ENCODE data around the gene WNT2B. TPM values are rescaled to one million over a fixed set of nuclear protein-coding genes. Genes with fewer than 3 reads are reported as not detected.

Gene WNT2B
- total and polyA plus RNA-seq, 2 of the 8 experiments (the other 6 are each of a cell fraction or from before 2014, with no cell fraction given) = 0.33 to 2.0 TPM

DNA sequence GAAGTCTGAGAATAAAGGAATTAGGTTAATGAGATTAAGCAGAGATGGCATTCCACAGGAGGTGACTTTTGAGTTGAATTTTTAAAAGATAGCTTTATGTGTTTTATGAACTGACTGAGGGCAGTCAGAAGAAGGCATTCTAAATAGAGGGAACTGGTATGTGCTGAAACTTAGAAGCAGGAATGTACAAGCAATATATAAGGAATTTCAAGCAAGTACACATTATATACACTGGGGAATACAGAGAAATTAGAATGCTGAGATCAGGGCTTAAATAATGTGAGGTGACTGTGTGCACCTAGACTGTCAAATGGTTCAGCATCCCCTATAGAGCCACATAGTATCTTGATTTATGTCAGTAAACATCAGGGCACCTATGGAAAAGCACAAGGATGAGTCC lies 19.3 kb downstream of the WNT2B start:
- FAIRE-seq = no peak
- H3K9ac ChIP-seq (replicated peaks in 1 of 4; ENCODE audit: extremely low read depth in 1 of 4, low read depth in 3 of 4, low read length in 3 of 4) = no peak overlapping the region
- H3K23ac ChIP-seq (ENCODE audit: insufficient read length) = no peak overlapping the region
- TF ChIP-seq HDAC6 (IDR thresholded peaks at IDR 0.05; ENCODE audit: low read depth, low read length) = no peak
- no peak for TF ChIP-seq ZNF274 (IDR thresholded peaks at IDR 0.05; ENCODE audit: borderline replicate concordance, extremely low read depth, low read length)
- no peak for TF ChIP-seq TEAD4 (IDR thresholded peaks at IDR 0.05; ENCODE audit: low read depth, low read length)
- TF ChIP-seq JUN (IDR thresholded peaks at IDR 0.05; ENCODE audit: low read depth, low read length) = no peak
- TF ChIP-seq SIN3A (conservative IDR thresholded peaks at IDR 0.05 in 1 of 2, IDR thresholded peaks at IDR 0.05 in 1 of 2; ENCODE audit: low read depth in 1 of 2, low read length in 2 of 2) = no peak
- TF ChIP-seq EZH2 (IDR thresholded peaks at IDR 0.05; ENCODE audit: low read depth, low read length, severe bottlenecking) = no peak
- no peak for TF ChIP-seq RFX5 (IDR thresholded peaks at IDR 0.05; ENCODE audit: borderline replicate concordance, low read depth, low read length)
- no peak for TF ChIP-seq SUZ12 (IDR thresholded peaks at IDR 0.05; ENCODE audit: low read length)
- TF ChIP-seq RBBP5 (IDR thresholded peaks at IDR 0.05; ENCODE audit: borderline replicate concordance, low read depth, low read length) = no peak
- TF ChIP-seq CREB1 (IDR thresholded peaks at IDR 0.05) = no peak
- TF ChIP-seq NANOG (IDR thresholded peaks at IDR 0.05; ENCODE audit: insufficient read depth, low read depth, low read length, poor library complexity, severe bottlenecking) = no peak
- TF ChIP-seq GABPA (IDR thresholded peaks at IDR 0.05; ENCODE audit: borderline replicate concordance, insufficient read depth, low read length) = no peak
- TF ChIP-seq MAX (IDR thresholded peaks at IDR 0.05) = no peak

More for the DNA sequence above, 19.3 kb downstream of the WNT2B start:
- H3K27ac ChIP-seq (ENCODE audit: low read depth, low read length) = no peak overlapping the region
- no peak overlapping the region for H2BK20ac ChIP-seq (ENCODE audit: low read length)
- no peaks in the 10 kb centered on the region for H3K79me2 ChIP-seq (ENCODE audit: control insufficient read depth in 1 of 2, insufficient read depth in 2 of 2, low read length in 2 of 2)
- H3K79me1 ChIP-seq (ENCODE audit: low read depth, low read length) = no peaks in the 10 kb centered on the region
- ChIA-PET CTCF (ENCODE audit: partially characterized antibody) (interaction anchor here (1.2 to 1.5 kb wide), 3 partner anchors 9 to 48 kb away, joined by 3 read pairs; no protein-coding TSS in a partner anchor), POLR2A (ENCODE audit: partially characterized antibody) (no interaction called here)
- peaks cover 8 to 14% (median 10%) of the 10 kb centered on the region in 4 experiments; a peak in 6 of 7 replicates for H3K4me1 ChIP-seq (replicated peaks in 1 of 4; ENCODE audit: control insufficient read depth in 3 of 4, insufficient read depth in 4 of 4, low read length in 3 of 4)
- H4K91ac ChIP-seq (replicated peaks; ENCODE audit: insufficient read length, low read length) = no peak overlapping the region
- H2BK12ac ChIP-seq (ENCODE audit: low read depth, low read length) = no peak overlapping the region
- H4K20me1 ChIP-seq (replicated peaks in 1 of 2; ENCODE audit: control insufficient read depth in 1 of 2, insufficient read depth in 2 of 2, low read length in 2 of 2) = no peaks in the 10 kb centered on the region
- no peak overlapping the region for H2BK15ac ChIP-seq (ENCODE audit: low read length)
- H3K4me3 ChIP-seq (ENCODE audit: extremely low read depth in 1 of 4, insufficient read depth in 2 of 4, low read depth in 3 of 4, low read length in 4 of 4) = no peak overlapping the region
- no peaks in the 10 kb centered on the region for H3K9me3 ChIP-seq (ENCODE audit: insufficient read depth in 2 of 2, low read depth in 1 of 2, low read length in 1 of 2)
- no peak overlapping the region for H2BK5ac ChIP-seq (ENCODE audit: low read depth, low read length)
- no peak overlapping the region for H3K4ac ChIP-seq (replicated peaks; ENCODE audit: insufficient read length, low read depth, low read length)
- H2AFZ ChIP-seq (ENCODE audit: low read length) = no peak overlapping the region
- no peak overlapping the region for H2BK120ac ChIP-seq (replicated peaks; ENCODE audit: low read depth, low read length)
- no peak overlapping the region for H3K14ac ChIP-seq (ENCODE audit: insufficient read length)
- H3K18ac ChIP-seq (ENCODE audit: extremely low read depth, low read length) = no peak overlapping the region
- no peak overlapping the region for H3K4me2 ChIP-seq (ENCODE audit: insufficient read depth in 1 of 2, low read depth in 2 of 2, low read length in 2 of 2)
- H3K27me3 ChIP-seq (replicated peaks in 1 of 4; ENCODE audit: control insufficient read depth in 3 of 4, extremely low read depth in 1 of 4, insufficient read depth in 3 of 4, low read length in 3 of 4) = no peaks in the 10 kb centered on the region
- H2AK5ac ChIP-seq (ENCODE audit: low read depth, low read length) = no peak overlapping the region
- H3K36me3 ChIP-seq (ENCODE audit: control insufficient read depth in 2 of 4, insufficient read depth in 4 of 4, low read length in 3 of 4) = no peaks in the 10 kb centered on the region
- H4K8ac ChIP-seq (ENCODE audit: extremely low read depth, insufficient read depth, low read length) = no peak overlapping the region
- no peak overlapping the region for H4K5ac ChIP-seq (ENCODE audit: insufficient read length, low read depth, low read length)
- no peak overlapping the region for H3K56ac ChIP-seq (replicated peaks; ENCODE audit: insufficient read length, low read depth, low read length)
- no peak for DNase-seq (ENCODE audit: low read depth in 1 of 2, low spot score in 2 of 2)
- no peaks in the 10 kb centered on the region for H3K23me2 ChIP-seq (ENCODE audit: low read depth, low read length)
